AG09319 (cell line): ENCODE measurements around the gene MINK1.

Experiments used
- DNase-seq: peaks from one replicate; pipeline ENCODE4 v3.0.0-alpha.2; 2010; ENCODE audit warnings: low read depth; ENCODE audit errors: extremely low read depth
- CTCF ChIP-seq: IDR thresholded peaks from 2 replicates; pipeline ENCODE4 v1.5.1; 2011; ENCODE audit warnings: low read depth, mild to moderate bottlenecking, inconsistent platforms, low read length, moderate library complexity

The MINK1 gene

GRCh38 chr17:4881761-4882555, 48.8 kb downstream of the MINK1 start:
- no peak for DNase-seq
- TF ChIP-seq CTCF, result peak; percentile 74

GRCh38 chr17:4884489-4884888, 51.3 kb downstream of the MINK1 start:
- DNase-seq, result no peak
- TF ChIP-seq CTCF, result no peak

- DNase-seq, result no peak
- TF ChIP-seq CTCF, result no peak
Measured at GRCh38 chr17:4886830-4887229, 53.7 kb downstream of the MINK1 start.

DNA sequence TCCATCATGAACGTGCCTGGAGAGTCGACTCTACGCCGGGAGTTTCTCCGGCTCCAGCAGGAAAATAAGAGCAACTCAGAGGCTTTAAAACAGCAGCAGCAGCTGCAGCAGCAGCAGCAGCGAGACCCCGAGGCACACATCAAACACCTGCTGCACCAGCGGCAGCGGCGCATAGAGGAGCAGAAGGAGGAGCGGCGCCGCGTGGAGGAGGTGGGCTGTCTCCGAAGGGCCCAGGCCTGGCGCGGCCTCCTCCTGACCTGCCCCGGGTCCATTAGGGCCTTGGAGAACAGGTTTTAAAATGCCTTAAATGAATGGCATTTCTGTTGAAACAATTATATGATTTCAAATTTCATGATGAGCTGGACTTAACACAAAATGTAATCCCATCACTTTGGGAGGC, 54.4 kb downstream of the MINK1 start:
- DNase-seq, result no peak
- no peak for TF ChIP-seq CTCF

- no peak for DNase-seq
- no peak for TF ChIP-seq CTCF
Measured at GRCh38 chr17:4891411-4892410, 58.6 kb downstream of the MINK1 start.

- DNase-seq, result no peak
- no peak for TF ChIP-seq CTCF
Measured at GRCh38 chr17:4892499-4893221, 59.5 kb downstream of the MINK1 start.
